ENCODE results near the gene SUMF1. TPM values are rescaled to one million over a fixed set of nuclear protein-coding genes. Genes with fewer than 3 reads are reported as not detected.

SUMF1 gene
- total and polyA plus RNA-seq, 2 donors (not counting 1 experiment from before 2014, with no cell fraction given), result 10.3 to 21.2 TPM

GRCh38 chr3:4497843-4498324 is 30.8 kb upstream of the SUMF1 start:
- Histone ChIP-seq H3K79me2 (ENCODE audit: control insufficient read depth, insufficient read depth, low read length) (peaks cover 90% of the 10 kb centered on the region), H3K9ac (ENCODE audit: low read length) (no peak overlapping the region), H3K4me3 (ENCODE audit: control extremely low read depth in 1 of 5, extremely low read depth in 1 of 5, insufficient read depth in 1 of 5, low read depth in 2 of 5, low read length in 4 of 5) (no peak overlapping the region), H3K4me1 (ENCODE audit: control insufficient read depth in 2 of 2, insufficient read depth in 2 of 2, low read length in 2 of 2) (peaks cover 47 to 57% of the 10 kb centered on the region in 2 donors), H3K4me2 (replicated peaks; ENCODE audit: low read depth, low read length, poor library complexity, severe bottlenecking) (peak overlapping the region; percentile 96), H3K27ac (ENCODE audit: low read length in 2 of 2) (peak overlapping the region in 1 of 2 donors; percentile 53), H2AFZ (ENCODE audit: insufficient read depth, low read depth, low read length, poor library complexity, severe bottlenecking) (no peak overlapping the region), H3K36me3 (replicated peaks in 1 of 2; ENCODE audit: control extremely low read depth in 1 of 2, control insufficient read depth in 1 of 2, extremely low read depth in 1 of 2, insufficient read depth in 2 of 2, low read length in 1 of 2) (peaks cover 5 to 59% of the 10 kb centered on the region in 2 experiments), H3K27me3 (replicated peaks in 1 of 4; ENCODE audit: control extremely low read depth in 1 of 4, control insufficient read depth in 3 of 4, insufficient read depth in 4 of 4, low read length in 3 of 4) (no peaks in the 10 kb centered on the region), H4K20me1 (ENCODE audit: control insufficient read depth, insufficient read depth, low read length, poor library complexity, severe bottlenecking) (peaks cover 12% of the 10 kb centered on the region), H3K9me3 (ENCODE audit: control extremely low read depth in 1 of 3, control insufficient read depth in 2 of 3, insufficient read depth in 1 of 3, low read length in 2 of 3) (no peaks in the 10 kb centered on the region)
- Mint-ChIP-seq H3K27ac (peak overlapping the region; percentile 71), H3K4me1 (peaks cover 71% of the 10 kb centered on the region), H3K27me3 (no peaks in the 10 kb centered on the region), H3K4me3 (no peak overlapping the region), H3K9me3 (ENCODE audit: insufficient read depth) (no peaks in the 10 kb centered on the region)
- intact Hi-C loops (cut with micrococcal nuclease), result loop anchor here (10.0 kb wide), 1 partner anchor 143 kb away; no protein-coding TSS in a partner anchor
- ChIA-PET CTCF (no interaction called here), POLR2A (no interaction called here)
- DNase-seq (no peak), ATAC-seq (ENCODE audit: low read depth) (no peak)
- 100% methylated on average over 1 of the region's 1 CpG for WGBS (ENCODE audit: insufficient coverage)
- no peak for TF ChIP-seq EZH2 (IDR thresholded peaks at IDR 0.05; ENCODE audit: borderline replicate concordance, insufficient read depth, low read depth, low read length, poor library complexity, severe bottlenecking)
- TF ChIP-seq CTCF (IDR thresholded peaks at IDR 0.05), result no peak

GRCh38 chr3:4497005-4497692 is 30.1 kb upstream of the SUMF1 start:
- H3K4me3 ChIP-seq (ENCODE audit: control extremely low read depth in 1 of 5, extremely low read depth in 1 of 5, insufficient read depth in 1 of 5, low read depth in 2 of 5, low read length in 4 of 5), result peak overlapping the region in 1 of 5 experiments; percentile 98
- ChIA-PET POLR2A (no interaction called here), CTCF (interaction anchor here (6.0 kb wide), 1 partner anchor 21 kb away, joined by 44 read pairs; no protein-coding TSS in a partner anchor)
- ATAC-seq (ENCODE audit: low read depth) (no peak), DNase-seq (no peak)
- peaks cover 43 to 51% of the 10 kb centered on the region in 2 donors for H3K4me1 ChIP-seq (ENCODE audit: control insufficient read depth in 2 of 2, insufficient read depth in 2 of 2, low read length in 2 of 2)
- Mint-ChIP-seq H3K4me3 (peak overlapping the region; percentile 96), H3K27ac (peak overlapping the region; percentile 69), H3K27me3 (no peaks in the 10 kb centered on the region), H3K4me1 (peaks cover 67% of the 10 kb centered on the region), H3K9me3 (ENCODE audit: insufficient read depth) (no peaks in the 10 kb centered on the region)
- H3K4me2 ChIP-seq (replicated peaks; ENCODE audit: low read depth, low read length, poor library complexity, severe bottlenecking), result peak overlapping the region; percentile 96
- H3K9ac ChIP-seq (ENCODE audit: low read length), result no peak overlapping the region
- peaks cover 95% of the 10 kb centered on the region for H3K79me2 ChIP-seq (ENCODE audit: control insufficient read depth, insufficient read depth, low read length)
- no peaks in the 10 kb centered on the region for H3K9me3 ChIP-seq (ENCODE audit: control extremely low read depth in 1 of 3, control insufficient read depth in 2 of 3, insufficient read depth in 1 of 3, low read length in 2 of 3)
- intact Hi-C loops (cut with micrococcal nuclease), result loop anchor here (10.0 kb wide), 1 partner anchor 142 kb away; no protein-coding TSS in a partner anchor
- no peak overlapping the region for H2AFZ ChIP-seq (ENCODE audit: insufficient read depth, low read depth, low read length, poor library complexity, severe bottlenecking)
- no peak for TF ChIP-seq CTCF (IDR thresholded peaks at IDR 0.05)
- no peak for TF ChIP-seq EZH2 (IDR thresholded peaks at IDR 0.05; ENCODE audit: borderline replicate concordance, insufficient read depth, low read depth, low read length, poor library complexity, severe bottlenecking)
- peaks cover 12% of the 10 kb centered on the region for H4K20me1 ChIP-seq (ENCODE audit: control insufficient read depth, insufficient read depth, low read length, poor library complexity, severe bottlenecking)
- WGBS (ENCODE audit: insufficient coverage), result no CpG with 5 or more reads among the region's 5 CpGs
- H3K36me3 ChIP-seq (replicated peaks in 1 of 2; ENCODE audit: control extremely low read depth in 1 of 2, control insufficient read depth in 1 of 2, extremely low read depth in 1 of 2, insufficient read depth in 2 of 2, low read length in 1 of 2), result peaks cover 5 to 59% of the 10 kb centered on the region in 2 experiments
- H3K27me3 ChIP-seq (replicated peaks in 1 of 4; ENCODE audit: control extremely low read depth in 1 of 4, control insufficient read depth in 3 of 4, insufficient read depth in 4 of 4, low read length in 3 of 4), result no peaks in the 10 kb centered on the region
- peak overlapping the region in 1 of 2 donors; percentile 53 for H3K27ac ChIP-seq (ENCODE audit: low read length in 2 of 2)
